ENCODE data around the gene NHSL2. TPM values are rescaled to one million over a fixed set of nuclear protein-coding genes. Genes with fewer than 3 reads are reported as not detected.

Gene NHSL2
- total and polyA plus RNA-seq, 7 donors: 0.30 to 4.4 (median 1.9) TPM

GRCh38 chrX:71919431-71919830 is 8.8 kb downstream of the NHSL2 start:
- Histone ChIP-seq H3K9me3 (no peaks in the 10 kb centered on the region), H3K36me3 (ENCODE audit: insufficient read depth in 1 of 2, low read depth in 1 of 2) (no peaks in the 10 kb centered on the region), H3K27me3 (ENCODE audit: insufficient read depth in 3 of 3, low read length in 2 of 3) (peaks cover 0 to 22% (median 0%) of the 10 kb centered on the region in 3 donors), H3K27ac (no peak overlapping the region), H3K4me1 (no peaks in the 10 kb centered on the region), H3K4me3 (no peak overlapping the region)
- DNase-seq: no peak
- 33 to 36% (median 34%) methylated on average over 5 of the region's 5 CpGs for WGBS, 3 donors
- intact Hi-C loops (cut with DNase I): no loop called here
- ATAC-seq: no peak
- no peak for TF ChIP-seq CTCF (IDR thresholded peaks at IDR 0.05)

- 85 to 90% (median 87%) methylated on average over 4 of the region's 4 CpGs for WGBS, 3 donors
- Histone ChIP-seq H3K27me3 (ENCODE audit: insufficient read depth in 3 of 3, low read length in 2 of 3) (peaks cover 0 to 22% (median 0%) of the 10 kb centered on the region in 3 donors), H3K4me3 (no peak overlapping the region), H3K27ac (no peak overlapping the region), H3K4me1 (no peaks in the 10 kb centered on the region), H3K36me3 (ENCODE audit: insufficient read depth in 1 of 2, low read depth in 1 of 2) (no peaks in the 10 kb centered on the region), H3K9me3 (no peaks in the 10 kb centered on the region)
- no peak for DNase-seq
- intact Hi-C loops (cut with DNase I): no loop called here
- ATAC-seq: no peak
- no peak for TF ChIP-seq CTCF (IDR thresholded peaks at IDR 0.05)
These were observed 9.2 kb downstream of the NHSL2 start for GRCh38 chrX:71919886-71920285.

- no peak for ATAC-seq
- Histone ChIP-seq H3K27me3 (ENCODE audit: insufficient read depth in 3 of 3, low read length in 2 of 3) (peaks cover 0 to 24% (median 0%) of the 10 kb centered on the region in 3 donors), H3K36me3 (ENCODE audit: insufficient read depth in 1 of 2, low read depth in 1 of 2) (no peaks in the 10 kb centered on the region), H3K9me3 (no peaks in the 10 kb centered on the region), H3K27ac (no peak overlapping the region), H3K4me3 (no peak overlapping the region), H3K4me1 (no peaks in the 10 kb centered on the region)
- TF ChIP-seq CTCF (IDR thresholded peaks at IDR 0.05): no peak
- WGBS, 3 donors: 72 to 95% (median 86%) methylated on average over 1 of the region's 1 CpG
- DNase-seq: no peak
- intact Hi-C loops (cut with DNase I): no loop called here
These were observed 12.0 kb downstream of the NHSL2 start for GRCh38 chrX:71922686-71923085.

GRCh38 chrX:71923516-71923915 is 12.9 kb downstream of the NHSL2 start:
- Histone ChIP-seq H3K27ac (no peak overlapping the region), H3K4me1 (no peaks in the 10 kb centered on the region), H3K36me3 (ENCODE audit: insufficient read depth in 1 of 2, low read depth in 1 of 2) (no peaks in the 10 kb centered on the region), H3K4me3 (no peak overlapping the region), H3K27me3 (ENCODE audit: insufficient read depth in 3 of 3, low read length in 2 of 3) (peaks cover 0 to 19% (median 0%) of the 10 kb centered on the region in 3 donors), H3K9me3 (no peaks in the 10 kb centered on the region)
- WGBS, 3 donors: 33 to 62% (median 51%) methylated on average over 3 of the region's 3 CpGs
- no peak for TF ChIP-seq CTCF (IDR thresholded peaks at IDR 0.05)
- DNase-seq (no peak), ATAC-seq (no peak)
- intact Hi-C loops (cut with DNase I): no loop called here

GRCh38 chrX:71927040-71927439 is 16.4 kb downstream of the NHSL2 start:
- no peak for TF ChIP-seq CTCF (IDR thresholded peaks at IDR 0.05)
- ATAC-seq (no peak), DNase-seq (no peak)
- H3K9me3 ChIP-seq: no peaks in the 10 kb centered on the region
- H3K4me3 ChIP-seq: no peak overlapping the region
- no peak overlapping the region for H3K27ac ChIP-seq
- no peaks in the 10 kb centered on the region for H3K36me3 ChIP-seq (ENCODE audit: insufficient read depth in 1 of 2, low read depth in 1 of 2)
- H3K27me3 ChIP-seq (ENCODE audit: insufficient read depth in 3 of 3, low read length in 2 of 3): peaks cover 0 to 11% (median 0%) of the 10 kb centered on the region in 3 donors
- WGBS, 3 donors: 77 to 89% (median 84%) methylated on average over 7 of the region's 7 CpGs
- intact Hi-C loops (cut with DNase I): no loop called here
- no peaks in the 10 kb centered on the region for H3K4me1 ChIP-seq
